ENCODE data around the gene COL4A1.

Gene COL4A1

GRCh38 chr13:110155072-110155471, 151.9 kb downstream of the COL4A1 start:
- Histone ChIP-seq H3K4me1 (ENCODE audit: insufficient read depth, low read length, poor library complexity, severe bottlenecking) (no peaks in the 10 kb centered on the region), H3K9ac (ENCODE audit: low read depth, low read length, poor library complexity, severe bottlenecking) (no peak overlapping the region), H4K20me1 (ENCODE audit: insufficient read depth, low read length, poor library complexity, severe bottlenecking) (no peaks in the 10 kb centered on the region), H3K36me3 (ENCODE audit: insufficient read depth, low read length) (no peaks in the 10 kb centered on the region), H3K27me3 (ENCODE audit: insufficient read depth, low read length, poor library complexity, severe bottlenecking) (no peaks in the 10 kb centered on the region), H3K4me3 (ENCODE audit: low read length, poor library complexity, severe bottlenecking) (no peak overlapping the region), H2AFZ (ENCODE audit: low read length) (no peak overlapping the region), H3K9me2 (replicated peaks; ENCODE audit: low read depth, low read length) (no peaks in the 10 kb centered on the region), H3K9me3 (ENCODE audit: insufficient read depth, low read depth, low read length) (no peaks in the 10 kb centered on the region), H3F3A (ENCODE audit: low read depth) (no peaks in the 10 kb centered on the region), H3K4me2 (ENCODE audit: low read depth, low read length, poor library complexity, severe bottlenecking) (no peak overlapping the region), H3K79me2 (ENCODE audit: insufficient read depth, low read length) (no peaks in the 10 kb centered on the region)
- TF ChIP-seq CTCF (conservative IDR thresholded peaks at IDR 0.05; ENCODE audit: low read length): no peak
- TF ChIP-seq EZH2phosphoT487 (IDR thresholded peaks at IDR 0.05; ENCODE audit: borderline replicate concordance): no peak

GRCh38 chr13:110154410-110154933, 152.5 kb downstream of the COL4A1 start:
- no peak for TF ChIP-seq CTCF (conservative IDR thresholded peaks at IDR 0.05; ENCODE audit: low read length)
- no peak for TF ChIP-seq EZH2phosphoT487 (IDR thresholded peaks at IDR 0.05; ENCODE audit: borderline replicate concordance)
- H3K9ac ChIP-seq (ENCODE audit: low read depth, low read length, poor library complexity, severe bottlenecking): no peak overlapping the region
- no peaks in the 10 kb centered on the region for H3K36me3 ChIP-seq (ENCODE audit: insufficient read depth, low read length)
- no peaks in the 10 kb centered on the region for H3K9me3 ChIP-seq (ENCODE audit: insufficient read depth, low read depth, low read length)
- H2AFZ ChIP-seq (ENCODE audit: low read length): no peak overlapping the region
- H3K4me2 ChIP-seq (ENCODE audit: low read depth, low read length, poor library complexity, severe bottlenecking): no peak overlapping the region
- H3K27me3 ChIP-seq (ENCODE audit: insufficient read depth, low read length, poor library complexity, severe bottlenecking): no peaks in the 10 kb centered on the region
- no peaks in the 10 kb centered on the region for H3K9me2 ChIP-seq (replicated peaks; ENCODE audit: low read depth, low read length)
- no peak overlapping the region for H3K4me3 ChIP-seq (ENCODE audit: low read length, poor library complexity, severe bottlenecking)
- H3K79me2 ChIP-seq (ENCODE audit: insufficient read depth, low read length): no peaks in the 10 kb centered on the region
- H3K4me1 ChIP-seq (ENCODE audit: insufficient read depth, low read length, poor library complexity, severe bottlenecking): no peaks in the 10 kb centered on the region
- H3F3A ChIP-seq (ENCODE audit: low read depth): no peaks in the 10 kb centered on the region
- H4K20me1 ChIP-seq (ENCODE audit: insufficient read depth, low read length, poor library complexity, severe bottlenecking): no peaks in the 10 kb centered on the region

GRCh38 chr13:110152351-110152750, 154.6 kb downstream of the COL4A1 start:
- H3K4me2 ChIP-seq (ENCODE audit: low read depth, low read length, poor library complexity, severe bottlenecking): no peak overlapping the region
- no peak overlapping the region for H2AFZ ChIP-seq (ENCODE audit: low read length)
- no peak overlapping the region for H3K9ac ChIP-seq (ENCODE audit: low read depth, low read length, poor library complexity, severe bottlenecking)
- H3K36me3 ChIP-seq (ENCODE audit: insufficient read depth, low read length): no peaks in the 10 kb centered on the region
- no peaks in the 10 kb centered on the region for H3K27me3 ChIP-seq (ENCODE audit: insufficient read depth, low read length, poor library complexity, severe bottlenecking)
- no peak overlapping the region for H3K4me3 ChIP-seq (ENCODE audit: low read length, poor library complexity, severe bottlenecking)
- H3K9me3 ChIP-seq (ENCODE audit: insufficient read depth, low read depth, low read length): no peaks in the 10 kb centered on the region
- no peaks in the 10 kb centered on the region for H3K79me2 ChIP-seq (ENCODE audit: insufficient read depth, low read length)
- no peaks in the 10 kb centered on the region for H4K20me1 ChIP-seq (ENCODE audit: insufficient read depth, low read length, poor library complexity, severe bottlenecking)
- no peaks in the 10 kb centered on the region for H3F3A ChIP-seq (ENCODE audit: low read depth)
- TF ChIP-seq EZH2phosphoT487 (IDR thresholded peaks at IDR 0.05; ENCODE audit: borderline replicate concordance) (no peak), CTCF (conservative IDR thresholded peaks at IDR 0.05; ENCODE audit: low read length) (no peak)
- no peaks in the 10 kb centered on the region for H3K4me1 ChIP-seq (ENCODE audit: insufficient read depth, low read length, poor library complexity, severe bottlenecking)
- H3K9me2 ChIP-seq (replicated peaks; ENCODE audit: low read depth, low read length): no peaks in the 10 kb centered on the region

All from Loucy (cell line).